ENCODE results near the gene ANO4.

ANO4 gene

GRCh38 chr12:100992194-100992593, 197.6 kb downstream of the ANO4 start:
- DNase-seq (ENCODE audit: low read depth), result no peak

GRCh38 chr12:100993916-100994450, 199.4 kb downstream of the ANO4 start:
- DNase-seq (ENCODE audit: low read depth), result no peak

- DNase-seq (ENCODE audit: low read depth), result no peak
Measured at GRCh38 chr12:100995201-100995600, 200.6 kb downstream of the ANO4 start.

GRCh38 chr12:100995771-100996170, 201.2 kb downstream of the ANO4 start:
- no peak for DNase-seq (ENCODE audit: low read depth)

DNA sequence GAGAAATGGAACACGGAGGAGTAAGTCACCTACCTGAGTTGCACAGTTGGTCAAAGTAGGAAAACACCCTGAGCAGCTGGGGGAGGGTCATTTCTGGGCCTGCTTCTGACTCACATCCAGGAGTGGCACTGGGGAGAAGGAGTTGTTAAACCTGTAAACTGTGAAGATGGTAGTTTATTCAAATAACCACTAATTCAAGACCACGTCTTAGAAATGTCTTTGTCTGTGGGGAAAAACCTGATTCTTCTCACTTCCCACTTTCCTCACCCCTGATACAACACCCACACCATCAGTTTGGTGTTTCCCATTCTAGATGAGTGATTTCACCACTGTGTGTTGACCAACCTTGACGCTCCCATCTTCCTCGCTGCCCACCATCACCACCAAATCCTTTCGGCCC, 207.1 kb downstream of the ANO4 start:
- DNase-seq (ENCODE audit: low read depth), result no peak

- no peak for DNase-seq (ENCODE audit: low read depth)
Measured at GRCh38 chr12:101002696-101003419, 208.3 kb downstream of the ANO4 start.

DNA sequence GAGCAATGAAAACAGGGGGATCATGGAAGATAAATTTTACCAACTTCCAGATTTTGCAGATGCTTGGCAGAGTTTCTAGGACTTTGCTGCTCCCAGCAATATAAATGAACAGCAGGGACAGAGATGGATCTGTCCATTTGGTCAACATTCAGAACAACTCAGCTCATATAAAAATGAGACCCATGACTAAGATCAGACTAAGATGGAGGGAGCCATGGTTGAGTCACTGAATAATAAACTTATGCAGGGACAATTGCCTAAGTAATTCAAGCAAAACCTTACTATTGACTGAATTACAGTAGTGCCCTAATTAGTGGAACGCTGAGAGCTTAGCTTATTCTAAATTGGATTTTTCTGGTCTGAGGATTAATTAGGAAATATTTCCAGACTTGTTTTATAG, 210.3 kb downstream of the ANO4 start:
- no peak for DNase-seq (ENCODE audit: low read depth)

- no peak for DNase-seq (ENCODE audit: low read depth)
Measured at GRCh38 chr12:101009274-101009673, 214.7 kb downstream of the ANO4 start.

- no peak for DNase-seq (ENCODE audit: low read depth)
Measured at GRCh38 chr12:101010896-101011295, 216.3 kb downstream of the ANO4 start.

GRCh38 chr12:101013993-101014392, 219.4 kb downstream of the ANO4 start:
- DNase-seq (ENCODE audit: low read depth), result no peak

- no peak for DNase-seq (ENCODE audit: low read depth)
Measured at GRCh38 chr12:101015044-101015443, 220.5 kb downstream of the ANO4 start.

DNA sequence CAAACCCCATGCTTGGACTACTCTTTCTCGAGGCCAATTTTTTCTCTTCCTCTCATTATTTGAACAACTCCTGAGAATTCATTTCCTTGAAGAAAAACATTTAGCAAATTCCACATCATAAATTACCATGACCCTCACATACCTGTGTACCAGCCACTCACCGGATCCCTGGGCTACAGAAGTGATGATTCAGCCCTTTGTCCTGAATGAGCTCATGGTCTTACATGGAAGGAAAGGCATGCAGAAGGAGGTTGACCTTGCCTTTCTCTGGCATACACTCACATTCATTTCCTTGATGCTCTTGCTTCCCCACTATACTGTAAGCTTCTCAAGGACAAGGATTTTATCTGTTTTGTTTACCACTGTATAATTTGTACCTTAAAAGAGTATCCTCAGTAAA, 224.0 kb downstream of the ANO4 start:
- DNase-seq (ENCODE audit: low read depth), result peak; percentile 40

DNA sequence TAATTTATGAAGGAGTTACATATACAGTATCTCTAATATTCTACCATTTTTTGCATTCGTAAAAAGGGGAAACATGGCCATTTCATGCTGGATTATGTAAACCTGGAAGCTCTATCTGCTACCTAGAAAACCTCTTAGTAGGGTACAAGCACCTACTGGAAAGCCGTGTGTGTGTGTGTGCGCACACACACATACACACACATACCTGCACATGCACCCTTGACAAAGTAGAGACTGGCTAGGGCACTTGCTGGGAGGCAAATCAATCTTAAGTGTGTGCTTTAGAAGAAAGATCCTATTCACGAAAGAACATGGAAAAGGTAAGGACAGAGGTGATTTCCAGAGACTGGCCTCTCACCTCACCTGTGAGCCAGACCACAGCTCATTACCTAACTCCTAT, 224.6 kb downstream of the ANO4 start:
- no peak for DNase-seq (ENCODE audit: low read depth)

- no peak for DNase-seq (ENCODE audit: low read depth)
Measured at GRCh38 chr12:101019667-101020066, 225.1 kb downstream of the ANO4 start.

DNA sequence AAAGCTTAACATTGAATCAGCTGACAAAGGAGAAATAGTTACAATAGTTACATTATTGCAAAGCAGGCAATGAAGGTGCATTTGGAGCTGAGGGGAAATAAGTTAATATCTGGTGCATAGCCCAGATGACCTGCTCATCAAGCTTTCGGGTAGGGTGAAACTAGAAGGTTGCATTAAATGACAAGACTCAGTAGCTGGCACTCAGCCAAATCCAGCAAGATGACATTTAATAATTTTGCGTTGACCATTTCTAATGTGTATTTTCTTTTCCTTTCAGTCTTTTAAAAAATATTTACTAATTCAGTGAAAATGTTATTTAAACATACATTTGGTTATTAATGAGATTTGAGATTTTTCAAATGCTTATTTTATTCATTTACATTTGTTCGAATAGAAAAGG, 226.9 kb downstream of the ANO4 start:
- DNase-seq (ENCODE audit: low read depth), result no peak

- peak; percentile 67 for DNase-seq (ENCODE audit: low read depth)
Measured at GRCh38 chr12:101021911-101022388, 227.4 kb downstream of the ANO4 start.

- no peak for DNase-seq (ENCODE audit: low read depth)
Measured at GRCh38 chr12:101027200-101027599, 232.6 kb downstream of the ANO4 start.

- no peak for DNase-seq (ENCODE audit: low read depth)
Measured at GRCh38 chr12:101027816-101028215, 233.2 kb downstream of the ANO4 start.

DNA sequence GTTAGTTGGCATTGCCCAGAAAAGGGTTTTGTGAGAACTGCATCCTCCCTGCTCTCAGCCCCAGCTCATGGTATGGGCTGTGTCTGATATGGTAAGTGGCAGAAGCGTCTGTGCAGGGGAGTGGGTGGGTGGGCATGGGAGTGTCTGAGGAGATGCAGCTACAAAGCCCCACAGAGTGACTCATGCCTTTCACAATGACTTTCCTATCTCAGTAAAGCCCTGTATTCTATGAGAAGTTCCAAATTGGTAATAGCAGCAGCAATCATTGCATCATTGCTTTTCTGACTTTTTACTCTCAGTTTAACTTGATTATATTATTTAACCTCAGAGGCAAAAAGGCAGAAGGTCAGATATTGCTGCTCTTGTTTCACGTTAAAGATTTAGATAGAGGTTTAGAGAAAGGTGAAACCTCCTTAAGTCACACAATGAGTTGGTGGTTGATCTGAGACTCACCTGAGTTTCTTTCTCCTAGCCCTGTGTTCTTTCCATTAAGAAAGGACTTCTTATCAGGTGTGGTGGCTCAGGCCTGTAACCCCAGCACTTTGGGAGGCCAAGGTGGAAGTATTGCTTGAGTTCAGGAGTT, 243.8 kb downstream of the ANO4 start:
- no peak for DNase-seq (ENCODE audit: low read depth)

DNA sequence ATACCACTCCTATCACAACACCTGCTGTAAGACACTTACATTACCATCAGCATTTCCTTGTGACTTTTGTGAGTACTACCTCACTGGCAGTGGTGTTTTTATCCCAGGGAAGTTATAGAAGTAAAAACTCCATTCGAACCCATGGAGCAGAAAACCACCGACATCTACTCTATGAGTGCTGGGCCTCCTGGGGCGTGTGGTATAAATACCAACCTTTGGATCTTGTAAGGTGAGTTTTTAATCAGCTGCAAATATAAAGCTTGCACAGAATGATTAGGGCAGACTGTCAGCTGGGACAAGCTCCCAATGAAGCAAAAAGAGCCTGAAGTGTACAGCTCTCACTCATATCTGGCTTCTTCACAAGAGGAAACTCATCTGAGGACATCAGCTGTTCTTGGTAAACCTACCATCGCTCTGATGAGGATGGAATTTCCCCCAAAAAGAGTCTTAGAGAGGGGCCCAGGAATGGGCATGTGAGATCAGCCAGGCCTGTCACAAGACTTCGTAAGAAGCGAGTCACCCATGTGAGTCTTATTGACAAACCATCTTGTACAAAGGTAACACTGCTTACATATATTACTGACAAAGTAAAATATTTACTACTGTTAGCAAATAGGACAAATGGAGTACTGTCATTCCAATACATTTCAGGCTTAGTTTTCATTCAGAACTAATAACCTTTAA, 245.4 kb downstream of the ANO4 start:
- no peak for DNase-seq (ENCODE audit: low read depth)

DNA sequence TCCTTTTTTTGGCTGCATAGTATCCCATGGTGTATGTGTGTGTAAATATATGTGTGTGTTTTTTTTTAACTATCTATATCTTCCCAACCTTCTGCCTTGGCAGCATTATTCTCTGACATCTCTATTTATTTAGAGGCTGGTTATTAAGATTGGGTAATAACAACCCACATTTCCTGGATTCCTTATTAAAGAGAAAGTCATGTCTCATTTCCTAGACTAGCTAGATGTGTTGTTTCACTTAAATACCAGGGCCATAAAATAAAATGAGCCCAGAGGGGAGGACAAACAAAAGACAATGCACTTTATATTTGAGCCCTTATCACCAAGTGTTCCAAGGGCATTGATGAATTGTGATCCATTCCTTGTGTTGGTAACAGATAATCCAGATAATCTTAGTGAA, 246.4 kb downstream of the ANO4 start:
- DNase-seq (ENCODE audit: low read depth), result no peak

DNA sequence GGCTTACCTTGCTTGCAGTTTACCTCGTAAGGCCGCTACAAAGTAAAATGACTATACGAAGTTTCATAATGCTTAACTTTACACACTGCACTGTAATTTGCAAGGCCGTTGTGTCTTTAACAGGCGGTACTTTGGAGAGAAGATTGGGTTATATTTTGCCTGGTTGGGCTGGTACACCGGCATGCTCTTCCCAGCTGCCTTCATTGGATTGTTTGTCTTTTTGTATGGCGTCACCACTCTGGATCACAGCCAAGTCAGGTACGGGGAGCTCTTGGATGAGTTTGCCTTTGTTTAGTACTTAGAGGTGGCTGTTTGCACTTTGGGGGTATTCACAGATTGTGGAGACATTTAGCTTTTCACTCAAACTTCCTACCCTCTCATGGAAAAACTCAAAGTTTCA, 247.6 kb downstream of the ANO4 start:
- no peak for DNase-seq (ENCODE audit: low read depth)

DNA sequence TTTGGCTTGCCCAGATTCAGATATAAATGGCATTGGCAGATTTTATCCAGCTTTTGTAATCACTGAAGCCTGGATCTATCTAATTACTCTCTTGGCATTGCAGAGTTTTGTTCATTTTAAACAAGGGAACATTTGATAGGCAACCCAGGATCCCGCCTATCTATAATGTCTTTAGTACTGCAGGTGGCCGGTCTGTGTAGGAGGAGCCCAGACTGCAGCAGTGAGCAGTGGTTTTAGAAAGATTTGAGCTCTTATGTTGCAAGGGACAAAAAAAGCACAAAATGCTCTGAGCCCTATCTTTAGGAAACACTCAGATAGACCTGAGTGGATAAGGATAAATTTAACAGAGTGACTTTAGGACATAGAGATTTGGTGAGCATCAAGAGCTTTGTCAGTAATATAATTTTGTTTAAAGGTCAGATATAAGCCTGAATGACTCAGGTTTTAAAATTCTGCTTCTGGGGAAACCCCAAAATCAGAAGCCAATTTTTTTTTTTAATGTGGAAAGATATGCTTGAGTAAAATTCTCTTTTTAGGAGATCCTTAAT, 250.0 kb downstream of the ANO4 start:
- DNase-seq (ENCODE audit: low read depth), result no peak
